ENCODE measurements around the gene STATH.

Gene STATH

GRCh38 chr4:69995526-69996016 lies at the start of gene STATH:
Gene STATH, plus strand, starts transcription at chr4:69995966. Its CDS starts 2,472 bp downstream, at chr4:69998438.
- no peak for DNase-seq (ENCODE audit: insufficient read length, low spot score)
- no peak for TF ChIP-seq CTCF (IDR thresholded peaks at IDR 0.05; ENCODE audit: insufficient read depth, missing control alignments)

GRCh38 chr4:69951602-69952001 lies 44.2 kb upstream of the STATH start:
- FAIRE-seq (no peak), DNase-seq (ENCODE audit: insufficient read length, low spot score) (no peak)
- no peak for TF ChIP-seq CTCF (IDR thresholded peaks at IDR 0.05; ENCODE audit: insufficient read depth, missing control alignments)

More at GRCh38 chr4:69995526-69996016, at the start of gene STATH:
- FAIRE-seq: no peak

GRCh38 chr4:69957209-69957608 lies 38.6 kb upstream of the STATH start:
- no peak for TF ChIP-seq CTCF (IDR thresholded peaks at IDR 0.05; ENCODE audit: insufficient read depth, missing control alignments)
- FAIRE-seq: no peak
- DNase-seq (ENCODE audit: insufficient read length, low spot score): no peak

GRCh38 chr4:69965628-69966027 lies 30.1 kb upstream of the STATH start, which contains the start of gene CSN2:
Gene CSN2, minus strand, starts transcription at chr4:69965728. Its CDS starts 4,733 bp downstream, at chr4:69960995.
- peak; percentile 32 for FAIRE-seq
- DNase-seq (ENCODE audit: insufficient read length, low spot score): no peak
- TF ChIP-seq CTCF (IDR thresholded peaks at IDR 0.05; ENCODE audit: insufficient read depth, missing control alignments): no peak

GRCh38 chr4:69970071-69970470 lies 25.7 kb upstream of the STATH start:
- FAIRE-seq: no peak

GRCh38 chr4:69974631-69975030 lies 21.1 kb upstream of the STATH start:
- no peak for TF ChIP-seq CTCF (IDR thresholded peaks at IDR 0.05; ENCODE audit: insufficient read depth, missing control alignments)
- DNase-seq (ENCODE audit: insufficient read length, low spot score) (no peak), FAIRE-seq (no peak)

More at GRCh38 chr4:69970071-69970470, 25.7 kb upstream of the STATH start:
- no peak for TF ChIP-seq CTCF (IDR thresholded peaks at IDR 0.05; ENCODE audit: insufficient read depth, missing control alignments)
- DNase-seq (ENCODE audit: insufficient read length, low spot score): no peak

GRCh38 chr4:69977582-69977981 lies 18.2 kb upstream of the STATH start:
- DNase-seq (ENCODE audit: insufficient read length, low spot score) (no peak), FAIRE-seq (no peak)
- no peak for TF ChIP-seq CTCF (IDR thresholded peaks at IDR 0.05; ENCODE audit: insufficient read depth, missing control alignments)
